Measurements from ENCODE around the gene DOC2A.
A peak's percentile ranks its signal among the peaks of the same experiment; 100 is the strongest.
"Not testable (repeated sequence)": the region's sequence is repeated elsewhere in the genome, so short reads cannot be mapped to it uniquely, and the experiment has no call there.

DOC2A gene

DNA sequence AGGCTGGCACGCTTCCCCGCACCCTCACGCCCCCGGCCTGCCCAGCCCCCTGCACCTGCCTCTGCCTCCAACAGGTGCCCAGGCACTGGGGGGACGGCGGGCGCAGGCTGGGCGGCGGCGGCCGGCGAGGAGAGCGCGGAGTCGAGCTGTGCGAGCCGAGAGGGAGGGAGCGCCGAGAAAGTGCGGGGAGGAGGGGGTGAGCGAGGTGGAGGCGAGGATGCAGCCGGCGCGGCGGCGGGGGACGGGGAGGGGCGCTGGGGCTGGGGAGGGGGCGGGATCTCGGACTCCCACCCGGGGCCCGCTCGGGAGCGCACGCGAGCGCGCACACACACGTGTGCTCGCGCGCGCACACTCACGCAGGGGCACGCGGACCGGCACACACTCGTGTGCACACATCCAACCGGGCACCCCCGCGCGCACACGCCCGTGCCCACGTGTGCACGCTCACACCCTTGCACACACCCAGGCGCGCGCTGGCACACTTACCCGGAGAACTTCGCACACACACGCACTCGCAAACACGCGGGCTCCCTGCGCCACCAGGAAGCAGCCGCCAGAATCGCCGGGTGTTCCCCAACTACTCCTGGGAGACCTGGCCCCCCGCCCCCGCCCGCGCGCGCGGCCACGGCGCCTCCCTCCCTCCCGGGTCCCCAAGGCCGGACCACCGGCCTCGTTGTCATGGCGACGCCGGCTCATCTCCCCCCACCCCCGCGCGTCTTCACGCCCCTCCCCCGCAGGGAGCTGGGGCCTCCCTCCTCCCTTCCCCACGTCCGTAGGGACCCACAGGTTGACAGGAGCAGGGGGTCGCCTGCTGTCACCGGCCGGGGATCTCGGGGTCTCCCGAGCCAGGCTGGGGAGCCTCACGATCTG is at the start of gene DOC2A:
Gene DOC2A (minus strand): TSS at position 184 of the 870 bp plus-strand sequence. CDS start 805 bp downstream, outside the sequence.
- DNase-seq, result peak; percentile 4

DNA sequence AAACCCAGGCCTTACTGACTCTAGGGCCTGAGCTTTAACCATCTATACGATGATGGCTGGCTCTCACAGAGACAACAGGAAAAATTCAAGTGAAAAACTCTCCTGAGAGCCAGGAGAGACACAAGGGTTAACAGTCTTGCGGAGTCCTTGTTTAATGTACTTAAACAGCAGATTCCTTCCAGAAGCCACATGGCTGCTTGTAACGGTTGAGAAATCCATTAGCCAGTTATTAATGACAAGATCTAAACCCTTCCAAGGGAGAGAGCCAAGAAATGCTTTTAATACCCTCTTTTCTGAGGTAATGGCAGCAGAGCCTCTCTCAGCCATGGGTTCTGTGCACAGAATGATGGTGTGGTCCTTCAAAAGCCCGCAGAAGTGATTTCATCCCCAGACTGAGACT is 49.5 kb upstream of the DOC2A start:
- DNase-seq, result no peak

GRCh38 chr16:30054959-30055553 is 44.2 kb upstream of the DOC2A start:
- no peak for DNase-seq

- no peak for DNase-seq
Measured at GRCh38 chr16:30054451-30054850, 43.6 kb upstream of the DOC2A start.

- no peak for DNase-seq
Measured at GRCh38 chr16:30053376-30054015, 42.7 kb upstream of the DOC2A start.

- peak; percentile 71 for DNase-seq
Measured at GRCh38 chr16:30052671-30053372, 42.0 kb upstream of the DOC2A start.

DNA sequence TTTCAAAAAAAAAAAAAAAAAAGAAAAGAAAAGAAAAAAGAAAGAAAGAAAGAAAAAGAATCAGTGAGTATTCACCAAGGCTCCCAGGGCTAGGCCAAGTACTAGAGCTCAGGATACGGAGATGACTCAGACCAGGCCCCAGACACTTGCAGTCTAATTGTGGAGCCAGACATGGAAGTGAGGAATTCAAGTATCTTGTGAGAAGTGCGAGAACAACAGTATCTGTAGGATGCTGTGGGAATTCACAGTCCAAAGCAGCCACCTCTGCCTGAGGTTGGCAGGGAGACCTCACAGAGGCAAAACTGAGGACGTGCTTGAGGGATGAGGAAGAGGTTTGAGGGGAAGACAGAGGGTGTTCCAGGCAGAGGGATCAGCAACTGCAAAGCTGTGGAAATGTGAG is 40.7 kb upstream of the DOC2A start:
- no peak for DNase-seq

DNA sequence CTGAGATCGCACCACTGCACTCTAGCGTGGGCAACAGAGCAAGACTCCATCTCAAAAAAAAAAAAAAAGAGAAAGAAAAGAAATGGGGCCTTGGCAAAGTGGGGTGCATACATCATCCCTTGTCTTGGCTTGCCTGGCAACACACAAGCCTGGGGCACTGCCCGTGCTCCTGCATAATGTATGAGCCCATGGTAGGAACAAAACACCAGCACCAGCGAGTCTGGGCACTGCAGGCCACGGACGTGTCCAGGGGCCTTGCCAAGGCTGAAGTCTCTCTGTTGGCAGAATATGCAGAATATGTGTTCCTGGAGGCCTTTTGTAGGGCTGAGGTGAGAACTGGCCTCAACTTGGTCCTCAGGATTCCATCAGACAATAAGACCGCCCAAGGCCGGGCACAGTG is 39.0 kb upstream of the DOC2A start:
- no peak for DNase-seq

DNA sequence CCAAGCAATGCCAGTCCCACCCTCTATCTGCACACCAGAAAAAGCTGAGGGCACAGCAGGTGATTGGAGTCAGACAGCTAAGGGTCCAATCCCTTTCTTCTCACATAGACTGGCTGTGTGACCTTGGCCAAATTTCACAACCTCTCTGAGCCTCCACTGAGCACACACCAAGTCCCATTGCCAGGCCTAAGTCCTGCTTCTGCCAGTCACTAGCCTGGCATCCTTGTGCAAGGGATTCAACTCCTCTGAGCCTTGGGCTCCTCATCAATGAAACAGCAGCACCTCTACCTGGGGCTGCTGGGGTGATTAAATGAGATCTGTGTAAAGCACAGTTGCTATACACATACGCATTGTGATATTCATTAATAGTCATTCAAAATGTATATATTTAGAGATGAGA is 35.8 kb upstream of the DOC2A start:
- no peak for DNase-seq

GRCh38 chr16:30046178-30046577 is 35.4 kb upstream of the DOC2A start:
- DNase-seq, result no peak

DNA sequence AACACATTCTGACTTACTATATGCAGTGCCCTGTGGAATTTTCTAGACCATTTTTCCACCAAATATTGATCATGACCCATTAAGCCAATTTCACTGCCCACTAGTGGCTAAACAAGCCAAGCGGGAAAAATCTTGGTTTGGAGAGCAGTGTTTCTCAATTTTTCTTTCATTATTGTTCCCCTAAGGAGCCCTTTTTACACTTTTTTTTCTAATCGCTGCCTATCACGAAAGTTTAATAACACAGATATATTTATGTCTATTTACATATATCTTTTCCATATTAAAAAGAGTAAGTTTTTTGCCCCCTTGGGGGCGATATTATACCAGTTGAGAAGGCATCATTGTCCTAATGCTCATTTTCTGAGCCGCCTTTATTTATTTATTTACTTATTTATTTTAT is 31.0 kb upstream of the DOC2A start:
- DNase-seq, result no peak

- DNase-seq, result not testable (repeated sequence)
Measured at GRCh38 chr16:30040690-30041089, 29.9 kb upstream of the DOC2A start.

- no peak for DNase-seq
Measured at GRCh38 chr16:30040221-30040620, 29.4 kb upstream of the DOC2A start.

GRCh38 chr16:30033270-30033669 is 22.4 kb upstream of the DOC2A start:
- no peak for DNase-seq

GRCh38 chr16:30032083-30032819 is 21.4 kb upstream of the DOC2A start:
- DNase-seq, result peak; percentile 69

- no peak for DNase-seq
Measured at GRCh38 chr16:30031477-30031918, 20.7 kb upstream of the DOC2A start.

GRCh38 chr16:30030841-30031413 is 20.1 kb upstream of the DOC2A start, which contains the start of gene TLCD3B:
Gene TLCD3B, minus strand, starts transcription at chr16:30031271. Its CDS starts 744 bp downstream, at chr16:30030527.
- no peak for DNase-seq

GRCh38 chr16:30030011-30030685 is 19.3 kb upstream of the DOC2A start:
- no peak for DNase-seq

DNA sequence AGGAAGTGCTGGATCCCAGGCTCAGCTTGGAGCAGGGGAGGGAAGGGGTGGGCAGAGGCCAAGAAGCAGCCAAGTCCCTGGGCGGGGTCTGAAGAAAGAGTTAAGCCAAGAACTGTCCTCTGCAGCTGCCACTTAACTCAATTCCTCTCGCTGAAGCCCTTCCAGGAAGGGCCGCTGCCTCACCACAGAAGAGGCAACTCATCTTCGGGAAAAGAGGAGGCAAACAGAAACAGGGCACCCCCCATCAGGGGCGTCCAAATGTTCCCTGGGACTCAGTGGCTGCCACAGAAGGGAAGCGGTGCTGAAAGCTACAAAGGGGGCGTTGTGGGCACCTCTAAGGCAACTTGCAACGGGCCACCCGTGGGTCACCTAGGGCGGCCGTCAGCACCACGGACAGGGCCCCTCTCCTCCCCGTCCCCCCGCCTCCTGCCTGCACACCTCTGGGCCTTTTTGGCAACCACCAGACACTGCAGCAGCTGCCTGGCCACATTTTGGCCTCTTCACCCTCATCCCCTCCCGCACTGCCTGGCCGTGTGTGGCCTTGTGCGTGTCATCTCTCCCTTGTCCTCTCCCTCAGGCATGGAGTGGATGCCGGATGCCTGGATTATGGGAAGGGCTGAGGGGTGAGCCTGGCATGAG is 17.7 kb upstream of the DOC2A start:
- DNase-seq, result no peak

DNA sequence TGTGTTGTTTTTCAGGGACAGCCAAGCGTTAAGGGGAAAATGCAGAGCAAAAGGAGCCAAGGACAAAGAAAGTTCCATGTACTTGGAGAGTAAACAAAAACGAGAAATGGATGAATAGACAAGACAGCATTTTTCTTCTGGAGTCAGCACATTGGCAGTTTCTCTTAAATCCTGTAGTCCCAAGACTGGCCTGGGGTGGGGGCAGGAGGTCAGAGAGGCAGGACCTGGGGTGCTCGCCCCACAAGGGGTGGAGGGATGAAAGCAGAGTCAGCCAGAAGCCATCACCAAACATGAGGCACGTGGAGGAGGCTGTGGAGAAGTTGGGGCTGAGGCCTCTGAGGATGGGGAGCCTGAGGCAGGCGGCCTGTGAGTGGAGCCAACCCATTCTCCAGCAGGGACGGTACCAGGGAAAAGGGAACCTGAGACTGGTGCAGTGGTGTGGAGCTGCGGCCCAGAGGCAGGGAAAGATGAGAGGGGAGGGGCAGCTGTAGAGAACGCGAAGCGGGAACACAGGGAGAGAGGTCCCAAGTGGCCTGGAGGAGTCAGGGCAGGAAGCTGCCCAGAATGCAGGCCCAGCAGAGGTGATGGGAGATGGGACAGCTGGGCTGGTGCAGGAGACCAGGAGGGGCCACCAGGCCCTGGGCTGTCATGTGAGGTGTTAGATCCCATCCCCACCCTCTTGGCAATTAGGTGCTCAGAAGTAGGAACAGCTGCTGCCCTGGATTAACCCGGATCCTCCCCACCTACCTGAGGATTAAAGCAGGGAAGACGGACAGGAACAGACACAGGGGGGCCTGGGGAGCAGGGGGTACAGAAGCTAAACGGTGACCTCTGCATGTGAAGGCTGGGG is 17.0 kb upstream of the DOC2A start:
- DNase-seq, result no peak
